Measurements from ENCODE around the gene CLCN1.
A peak's percentile ranks its signal among the peaks of the same experiment; 100 is the strongest.

CLCN1 gene

DNA sequence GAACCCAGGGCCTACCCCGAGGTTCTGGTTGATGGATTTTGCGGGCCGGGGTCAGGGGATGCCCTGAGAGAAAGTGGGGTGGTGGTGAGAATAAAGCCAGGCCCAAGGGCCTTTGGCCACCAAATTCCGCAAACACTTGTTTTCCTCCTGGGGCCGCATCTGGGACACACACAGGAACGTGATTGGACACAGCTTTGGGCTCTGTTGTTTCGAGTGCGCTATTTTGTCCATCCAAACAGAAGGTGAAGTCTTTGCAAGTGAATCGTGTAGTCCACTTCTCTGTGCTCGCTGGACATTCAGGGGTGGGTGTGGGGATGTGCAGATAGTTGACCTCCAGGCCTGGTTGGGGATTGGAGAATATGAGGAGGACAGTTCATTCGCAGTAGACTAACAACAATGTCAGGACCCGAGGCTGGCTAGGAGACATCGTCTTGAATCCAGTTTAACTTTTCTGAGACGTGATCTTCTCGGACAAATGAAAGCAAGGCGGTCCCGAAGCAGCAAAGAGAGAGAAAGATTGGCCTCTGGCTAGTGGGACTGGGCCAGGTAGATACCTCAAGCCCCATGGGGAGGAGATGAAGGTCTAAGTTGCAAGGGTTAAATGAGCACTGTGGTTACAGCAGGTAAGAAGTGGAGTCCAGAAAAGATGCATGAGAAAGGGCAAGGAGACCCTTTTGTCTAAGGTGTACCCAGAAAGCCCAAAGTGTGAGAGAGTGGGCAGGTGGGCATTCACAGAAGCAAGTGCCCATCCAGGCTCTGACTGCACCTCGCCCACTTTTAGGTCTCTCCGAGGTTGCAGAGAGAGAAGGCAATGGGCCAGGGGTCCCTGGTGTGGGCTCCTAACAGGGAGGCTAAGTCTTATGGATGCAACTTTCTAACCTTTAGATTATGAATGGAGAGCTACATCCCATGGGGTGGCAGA is 47.4 kb downstream of the CLCN1 start:
- no peak for DNase-seq (ENCODE audit: low read depth)

DNA sequence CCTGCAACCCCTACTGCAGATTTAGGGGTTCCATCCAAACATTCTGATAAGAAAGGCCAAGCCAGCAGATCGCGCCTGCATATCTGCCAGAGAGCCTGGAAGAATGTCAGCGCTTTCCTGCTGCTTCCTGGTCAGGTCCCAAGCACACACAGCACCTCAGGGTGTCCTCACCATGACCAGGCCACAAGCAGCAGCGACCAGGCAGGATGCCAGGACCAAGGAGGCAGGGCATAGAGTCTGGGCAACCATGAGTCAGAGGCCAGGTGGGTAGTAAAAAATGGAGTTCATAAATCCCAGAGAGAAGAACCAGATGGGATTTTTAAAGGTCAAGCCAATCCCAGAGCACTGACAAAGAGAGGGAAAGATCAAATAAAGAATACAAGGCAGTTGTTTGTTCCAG is 52.1 kb downstream of the CLCN1 start:
- no peak for DNase-seq (ENCODE audit: low read depth)

DNA sequence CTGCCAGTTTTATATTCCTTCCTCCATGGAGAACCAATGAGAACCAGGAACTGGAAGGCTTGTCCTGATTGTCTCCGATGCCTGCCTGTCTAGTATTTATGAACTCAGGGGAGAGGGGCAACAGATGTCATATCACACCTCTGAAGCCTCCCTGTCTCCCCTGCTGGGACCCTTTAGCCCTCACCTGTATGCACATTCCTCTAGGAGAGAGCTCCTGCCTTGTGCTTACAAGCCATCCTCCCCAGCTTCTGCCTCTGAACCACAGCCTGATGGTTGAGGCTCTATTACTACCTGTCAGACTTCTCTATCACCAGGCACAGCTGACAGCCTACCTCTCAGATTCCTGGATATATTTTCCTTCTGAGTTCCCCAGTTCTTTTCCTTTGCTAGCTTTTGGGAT is 52.5 kb downstream of the CLCN1 start:
- DNase-seq (ENCODE audit: low read depth) = no peak

GRCh38 chr7:143369678-143370651 is 54.1 kb downstream of the CLCN1 start:
- no peak for DNase-seq (ENCODE audit: low read depth)

DNA sequence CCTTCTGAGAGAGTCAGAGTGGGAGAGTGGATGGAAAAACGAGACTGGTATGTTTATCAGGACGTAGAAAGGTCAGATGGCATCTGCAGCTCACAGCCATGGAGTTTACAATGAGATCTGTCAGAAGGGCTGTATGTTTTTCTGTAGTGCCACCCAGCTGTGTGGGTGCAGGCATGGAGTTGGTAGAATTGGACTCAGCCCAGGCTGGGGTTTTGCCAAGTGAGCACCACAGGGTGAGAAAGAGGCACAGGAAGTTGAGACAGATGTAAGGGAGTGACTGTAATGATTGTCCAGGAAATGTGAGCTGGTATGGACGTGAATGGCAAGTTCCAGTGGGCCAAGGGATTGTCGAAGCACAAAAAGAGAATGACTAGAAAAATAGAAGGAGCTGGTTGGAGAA is 56.2 kb downstream of the CLCN1 start:
- DNase-seq (ENCODE audit: low read depth) = no peak

DNA sequence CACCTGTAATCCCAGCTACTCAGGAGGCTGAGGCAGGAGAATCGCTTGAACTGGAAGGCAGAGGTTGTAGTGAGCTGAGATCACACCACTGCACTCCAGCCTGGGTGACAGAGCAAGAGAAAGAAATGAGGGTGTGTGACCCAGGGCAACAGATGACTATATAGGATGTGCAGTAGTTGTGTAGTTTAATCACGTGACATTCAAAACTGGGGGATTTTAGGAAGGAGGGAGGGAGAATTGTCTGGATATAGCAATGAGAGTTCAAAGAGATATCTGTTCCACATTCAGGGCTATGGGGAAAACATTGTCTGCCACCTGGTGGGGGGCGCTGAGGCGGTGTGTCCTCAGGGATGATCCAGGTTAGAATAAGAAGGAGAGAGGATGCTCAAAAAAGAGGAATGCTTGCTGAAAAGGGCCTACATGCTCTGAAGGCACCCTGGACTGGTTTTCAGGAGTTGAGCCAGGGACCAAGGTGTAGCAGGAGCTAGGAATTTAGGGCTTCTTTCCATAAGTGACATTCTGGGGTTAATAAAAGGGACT is 57.4 kb downstream of the CLCN1 start:
- no peak for DNase-seq (ENCODE audit: low read depth)

GRCh38 chr7:143374561-143374960 is 58.6 kb downstream of the CLCN1 start:
- DNase-seq (ENCODE audit: low read depth) = no peak

DNA sequence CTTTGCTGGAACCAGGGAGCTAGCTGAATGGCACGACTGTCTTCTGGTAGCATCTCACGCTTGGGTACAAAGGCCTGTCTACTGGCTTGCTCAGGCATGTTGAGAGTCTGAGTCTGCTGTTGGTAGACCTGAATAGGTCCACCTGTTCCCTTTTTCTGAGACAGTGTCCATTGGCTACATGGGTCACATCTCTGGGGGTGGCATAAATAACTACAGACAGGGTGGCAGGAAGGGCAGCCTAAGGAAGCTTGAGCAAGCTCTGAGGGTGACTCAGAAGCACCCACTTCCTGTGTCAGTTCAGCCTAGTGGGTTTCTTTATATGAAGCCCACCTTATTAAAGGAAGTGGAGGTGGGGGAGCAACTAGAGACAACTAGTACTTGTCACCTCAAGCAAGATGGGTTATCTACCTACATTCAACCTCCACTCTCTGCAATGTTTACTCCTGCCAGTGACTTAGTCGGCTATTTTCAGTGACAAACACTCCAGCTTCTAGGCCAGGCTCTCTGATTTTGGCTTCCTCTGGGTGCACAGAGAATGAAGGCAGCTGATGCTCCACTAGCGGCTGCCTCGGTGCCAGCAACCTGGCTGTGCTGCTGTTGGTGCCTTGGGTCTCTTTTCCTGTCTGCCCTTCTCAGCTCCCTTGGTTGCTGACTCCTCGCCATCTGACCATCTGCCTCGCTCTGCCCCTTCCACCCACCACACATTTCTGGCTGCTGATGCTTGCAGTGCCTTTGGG is 59.6 kb downstream of the CLCN1 start:
- DNase-seq (ENCODE audit: low read depth) = no peak

DNA sequence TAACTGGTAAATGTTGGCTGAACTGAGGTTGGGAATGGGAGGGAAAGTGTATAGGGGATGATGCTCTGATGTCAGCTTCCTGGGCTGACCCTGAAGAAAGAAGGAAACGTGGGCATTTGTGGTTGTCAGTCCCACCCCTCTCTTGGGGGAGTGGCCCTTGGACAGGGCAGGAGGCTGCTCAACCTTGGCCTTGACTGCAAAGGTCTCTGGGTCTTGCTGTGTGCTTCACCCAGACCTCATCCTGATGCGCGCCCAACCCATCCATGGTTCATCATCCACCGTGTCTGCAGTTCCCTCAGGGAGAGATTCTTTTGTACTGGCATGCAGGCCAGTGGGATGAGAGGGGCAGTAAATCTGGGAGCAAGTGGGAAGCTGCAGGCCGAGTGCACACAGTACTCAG is 60.5 kb downstream of the CLCN1 start:
- DNase-seq (ENCODE audit: low read depth) = no peak

DNA sequence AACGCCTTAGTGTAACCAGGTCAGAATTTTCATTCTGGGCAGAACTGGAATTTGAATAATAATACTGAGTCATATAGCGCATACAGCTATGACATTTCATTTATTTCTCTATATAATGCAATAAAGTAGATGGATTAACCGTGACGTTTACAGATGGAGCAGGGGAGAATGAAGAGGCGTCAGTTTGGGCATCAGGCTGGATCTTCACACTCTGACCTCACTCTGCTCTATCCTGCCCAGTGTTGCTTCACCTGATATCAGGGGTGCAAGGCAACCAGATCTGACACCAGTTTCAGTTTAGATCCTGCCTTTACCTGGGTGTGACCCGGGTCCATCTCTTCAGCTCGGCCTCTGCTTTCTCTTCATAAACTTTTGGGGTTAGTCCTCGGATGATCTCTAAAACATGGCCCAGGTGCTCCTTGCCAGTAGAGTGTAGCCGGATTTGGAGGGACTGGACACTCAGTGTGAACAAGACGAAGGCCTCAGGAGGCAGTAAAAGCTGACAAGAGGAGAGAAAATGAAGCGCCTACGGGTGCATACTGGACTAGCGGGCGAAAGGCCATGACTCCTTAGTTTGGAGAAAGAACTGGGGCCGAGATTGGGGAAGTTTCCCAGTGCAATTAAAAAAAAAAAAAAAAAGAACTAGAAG is 63.8 kb downstream of the CLCN1 start:
- no peak for DNase-seq (ENCODE audit: low read depth)

- no peak for DNase-seq (ENCODE audit: low read depth)
Observed at GRCh38 chr7:143380260-143380645, 64.3 kb downstream of the CLCN1 start.

DNA sequence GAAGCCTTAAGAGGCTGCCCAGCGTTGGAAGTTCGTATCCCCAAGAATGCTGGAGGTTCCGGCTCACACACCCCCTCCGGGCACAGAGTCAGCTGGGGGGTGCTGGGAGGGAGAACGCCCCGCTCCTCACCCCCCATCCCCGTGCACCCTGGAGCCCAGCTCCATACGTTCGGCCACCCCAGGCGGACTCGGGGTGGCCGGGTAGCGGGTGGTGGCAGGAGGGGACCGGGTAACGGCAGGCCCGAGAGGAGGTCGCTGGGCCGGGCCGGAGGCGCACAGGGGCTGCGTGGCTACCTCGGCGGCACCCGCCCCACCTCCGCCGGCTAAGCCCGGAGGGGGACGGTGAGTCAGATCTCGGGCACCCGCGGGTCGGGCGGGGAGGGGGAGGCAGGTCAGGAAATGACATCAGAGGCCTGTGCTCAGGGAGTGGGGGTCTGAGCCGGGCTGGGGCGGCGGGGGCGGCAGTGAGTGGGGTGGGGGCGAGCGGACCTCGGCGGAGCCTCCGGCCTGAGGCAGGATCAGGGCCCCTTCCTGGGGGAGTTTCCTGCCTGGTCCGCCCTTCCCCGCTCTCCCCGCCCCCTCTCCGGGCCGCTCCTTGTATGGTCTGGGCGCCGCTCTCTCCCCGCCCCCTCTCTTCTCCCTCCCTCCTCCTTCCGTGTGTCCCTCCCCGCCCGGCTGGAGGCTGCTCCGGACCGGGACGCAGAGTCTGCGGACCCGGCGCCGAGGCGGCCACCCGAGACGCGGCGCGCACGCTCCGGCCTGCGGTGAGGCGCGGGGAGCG is 64.9 kb downstream of the CLCN1 start, which contains the start of gene ZYX:
ZYX (plus strand) TSS at position 700 of the 781 bp plus-strand sequence. CDS start 227 bp downstream, outside the sequence.
- peak; percentile 59 for DNase-seq (ENCODE audit: low read depth)

- DNase-seq (ENCODE audit: low read depth) = no peak
Observed at GRCh38 chr7:143381427-143382125, 65.7 kb downstream of the CLCN1 start.

DNA sequence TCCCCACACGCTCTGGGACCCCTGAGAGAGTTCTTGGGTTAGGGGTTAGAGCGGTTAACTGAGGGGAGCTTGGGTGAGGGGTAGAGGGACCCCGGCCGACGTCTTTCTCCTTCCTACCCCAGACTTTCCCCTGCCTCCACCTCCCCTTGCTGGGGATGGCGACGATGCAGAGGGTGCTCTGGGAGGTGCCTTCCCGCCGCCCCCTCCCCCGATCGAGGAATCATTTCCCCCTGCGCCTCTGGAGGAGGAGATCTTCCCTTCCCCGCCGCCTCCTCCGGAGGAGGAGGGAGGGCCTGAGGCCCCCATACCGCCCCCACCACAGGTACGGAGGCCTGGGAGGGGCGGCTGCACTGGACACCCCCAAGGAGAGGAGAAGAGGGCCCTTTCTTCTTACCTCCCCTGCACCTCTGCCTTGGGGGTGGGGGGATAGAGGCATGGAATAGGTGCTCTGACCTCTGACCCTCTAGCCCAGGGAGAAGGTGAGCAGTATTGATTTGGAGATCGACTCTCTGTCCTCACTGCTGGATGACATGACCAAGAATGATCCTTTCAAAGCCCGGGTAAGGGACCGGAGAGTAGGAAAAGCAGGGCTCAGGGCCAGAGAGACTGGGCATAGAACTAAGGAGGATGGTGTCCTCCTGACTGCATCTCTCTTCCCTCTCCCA is 66.3 kb downstream of the CLCN1 start:
- no peak for DNase-seq (ENCODE audit: low read depth)

- DNase-seq (ENCODE audit: low read depth) = no peak
Observed at GRCh38 chr7:143382791-143383641, 67.1 kb downstream of the CLCN1 start.

- DNase-seq (ENCODE audit: low read depth) = no peak
Observed at GRCh38 chr7:143383642-143383957, 67.7 kb downstream of the CLCN1 start.

DNA sequence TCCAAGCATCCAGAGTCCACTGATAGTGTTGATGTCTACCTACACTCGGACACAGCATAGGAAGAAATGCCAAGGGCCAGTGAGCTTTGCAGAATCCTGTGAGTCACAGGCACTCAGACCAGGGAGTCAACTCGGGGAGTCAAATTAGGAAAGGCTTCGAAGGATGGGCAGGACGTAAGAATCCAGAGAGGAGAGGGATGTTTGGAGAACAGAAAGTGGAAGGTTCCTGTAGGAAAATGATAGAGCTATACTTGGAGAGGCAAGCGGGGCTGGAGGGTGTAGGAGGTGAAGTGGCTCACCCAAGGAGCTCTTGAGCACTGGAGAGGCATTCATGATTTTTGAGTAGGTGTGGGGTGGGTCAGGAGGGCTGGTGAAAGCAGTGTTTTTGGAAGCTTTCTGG is 68.2 kb downstream of the CLCN1 start:
- DNase-seq (ENCODE audit: low read depth) = no peak

All from GM04503 (cell line).